Stimulated activated CD8-positive, alpha-beta memory T cell treated with anti-CD3 and anti-CD28 coated beads, Interleukin-4, amount 100 ng/mL, for 48 hours (primary cell): ENCODE measurements around the gene POM121L12.

Experiments
- DNase-seq: peaks from one replicate; pipeline ENCODE4 v3.0.0-alpha.2; 2020

The POM121L12 gene

DNA sequence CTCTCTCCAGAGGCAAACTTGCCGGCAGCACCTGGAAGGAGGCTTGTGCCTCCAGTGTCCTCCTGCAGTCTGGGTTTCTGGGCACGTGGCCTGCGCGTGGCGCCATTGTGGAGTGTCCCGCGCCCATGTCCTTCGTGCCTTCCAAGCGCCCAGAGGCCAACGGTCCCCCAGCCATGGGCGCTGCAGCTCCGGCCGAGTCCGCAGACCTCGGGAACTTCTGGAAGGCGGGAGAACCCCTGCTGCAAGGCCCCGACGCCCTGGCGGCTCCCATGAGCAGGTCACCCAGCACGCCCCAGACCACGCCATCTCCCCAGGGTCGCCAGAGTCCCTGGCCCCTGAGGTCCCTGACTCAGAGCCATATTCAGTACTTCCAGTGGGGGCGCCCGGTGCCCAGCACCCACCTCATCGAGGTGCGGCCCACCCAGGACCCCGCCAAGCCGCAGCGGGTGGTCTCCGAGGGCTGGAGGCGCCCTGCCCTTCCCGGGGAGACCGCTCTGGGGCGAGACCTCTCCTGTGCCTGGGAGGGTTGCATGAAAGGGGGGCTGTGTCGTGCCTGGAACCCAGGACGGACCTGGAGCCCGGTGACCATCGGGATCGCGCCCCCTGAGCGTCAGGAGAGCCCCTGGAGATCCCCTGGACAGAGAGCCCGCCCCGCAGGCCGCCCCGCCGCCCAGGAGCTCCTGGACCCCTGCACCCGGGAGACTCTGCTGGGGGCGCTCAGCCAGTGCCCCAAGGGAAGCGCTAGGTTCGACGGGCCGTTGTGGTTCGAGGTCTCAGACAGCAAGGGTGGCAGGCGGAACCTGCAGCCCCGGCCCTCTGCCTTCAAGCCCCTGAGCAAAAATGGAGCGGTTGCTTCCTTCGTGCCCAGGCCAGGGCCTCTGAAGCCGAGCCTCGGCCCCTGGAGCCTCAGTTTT, at the start of gene POM121L12:
Gene POM121L12, plus strand, starts transcription at position 135 of the 914 bp plus-strand sequence. Its CDS starts 39 bp downstream, at position 174.
- no peak for DNase-seq

DNA sequence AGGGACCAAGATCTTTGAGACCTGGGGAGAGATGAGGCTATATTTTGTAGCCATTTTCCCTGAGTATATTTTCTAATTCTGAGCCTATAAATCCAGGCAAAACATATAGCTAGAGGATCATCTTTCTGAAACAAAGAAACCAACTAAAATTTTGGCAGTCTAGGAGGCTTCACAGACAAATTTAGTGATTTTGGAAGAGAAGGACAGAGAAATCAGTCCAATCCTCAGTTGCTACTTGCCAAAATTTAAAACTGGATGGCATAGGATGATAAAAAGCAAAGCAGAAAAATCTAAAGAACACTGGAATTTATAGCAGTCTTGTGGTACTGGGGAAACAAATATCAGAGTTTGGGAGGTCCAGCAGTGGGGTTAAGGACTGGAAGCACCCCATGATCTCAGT, 43.4 kb upstream of the POM121L12 start:
- no peak for DNase-seq

DNA sequence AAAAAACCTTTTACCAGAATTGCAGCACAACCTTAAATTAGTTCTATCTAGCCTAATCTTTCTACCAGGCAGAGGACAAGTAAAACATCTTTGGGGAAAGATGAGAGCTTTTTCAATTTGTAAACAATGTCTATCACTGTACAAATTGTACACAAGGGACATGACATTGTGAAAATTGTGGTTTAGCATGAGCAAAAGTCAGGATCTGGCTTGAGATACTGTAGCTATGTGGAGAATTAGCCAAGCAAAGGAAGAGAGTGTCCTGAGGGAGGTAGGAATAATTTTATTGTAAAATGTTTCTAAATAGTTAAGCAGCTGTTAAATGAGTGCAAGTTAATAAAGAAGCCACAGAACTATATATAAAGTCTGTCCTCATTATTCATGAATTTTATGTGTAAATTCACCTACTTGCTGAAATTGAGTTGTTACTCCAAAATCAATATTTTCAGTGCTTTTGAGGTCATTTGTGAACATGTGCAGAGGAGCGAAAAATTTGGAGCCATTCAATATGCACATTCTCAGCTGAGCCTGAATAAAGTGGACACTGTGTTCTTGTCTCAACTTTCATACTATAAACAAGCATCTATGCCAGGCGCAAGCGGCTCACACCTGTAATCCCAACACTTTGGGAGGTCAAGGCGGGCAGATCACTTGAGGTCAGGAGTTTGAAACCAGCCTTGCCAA, 42.8 kb upstream of the POM121L12 start:
- no peak for DNase-seq

DNA sequence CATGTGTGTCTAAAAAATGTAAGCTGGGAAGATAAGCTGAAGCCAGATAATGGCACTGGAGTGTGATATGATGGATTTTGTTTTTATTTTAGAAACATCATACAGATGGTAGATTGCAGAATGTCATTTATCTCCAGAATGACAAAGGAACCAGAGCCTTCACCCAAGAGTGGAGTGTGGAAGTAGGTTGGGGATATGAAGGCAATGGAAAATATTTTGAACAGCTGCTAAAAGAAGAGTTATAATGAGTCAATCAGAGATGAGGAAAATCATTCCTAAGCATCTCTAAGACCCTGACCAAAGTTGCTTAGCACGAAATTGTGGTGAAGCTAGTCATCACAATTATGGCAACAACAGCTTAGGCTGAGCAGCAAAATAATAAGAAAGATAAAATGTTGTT, 39.8 kb upstream of the POM121L12 start:
- DNase-seq, result no peak

DNA sequence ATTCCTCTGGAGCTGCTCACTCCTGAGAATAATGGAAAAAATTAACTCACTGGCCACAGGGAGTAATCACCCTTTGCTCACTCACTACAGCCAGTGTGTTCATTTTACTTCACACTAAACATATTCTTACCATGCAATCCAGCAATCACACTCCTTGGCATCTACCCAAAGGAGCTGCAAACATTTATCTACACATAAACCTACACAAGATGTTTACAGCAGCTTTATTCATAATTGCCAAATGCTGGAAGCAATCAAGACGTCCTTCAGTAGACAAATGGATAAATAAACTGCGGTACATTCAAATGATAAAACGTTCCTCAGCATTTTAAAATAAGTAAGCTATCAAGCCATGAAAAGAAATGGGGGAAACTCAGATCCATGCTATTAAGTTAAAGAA, 34.2 kb upstream of the POM121L12 start:
- DNase-seq, result no peak

DNA sequence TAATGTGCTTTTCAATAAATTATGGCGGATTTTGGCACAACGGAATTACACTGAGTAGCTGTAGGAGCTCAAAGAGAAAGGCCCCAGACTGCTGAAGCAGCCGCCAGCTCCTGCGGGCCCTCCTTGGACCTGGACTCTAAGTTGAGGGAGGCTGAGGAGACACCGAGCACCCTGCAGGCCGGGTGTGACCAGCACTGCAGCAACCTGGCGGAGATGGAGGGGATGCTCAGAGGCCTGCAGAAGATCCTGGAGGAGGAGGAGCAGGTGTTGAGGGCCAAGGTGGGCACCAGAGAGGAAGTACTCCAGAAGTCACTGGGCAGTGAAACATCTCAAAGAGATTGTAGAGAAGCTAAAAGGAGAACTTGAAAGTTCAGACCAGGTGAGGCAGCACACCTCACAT, 33.0 kb upstream of the POM121L12 start:
- no peak for DNase-seq

DNA sequence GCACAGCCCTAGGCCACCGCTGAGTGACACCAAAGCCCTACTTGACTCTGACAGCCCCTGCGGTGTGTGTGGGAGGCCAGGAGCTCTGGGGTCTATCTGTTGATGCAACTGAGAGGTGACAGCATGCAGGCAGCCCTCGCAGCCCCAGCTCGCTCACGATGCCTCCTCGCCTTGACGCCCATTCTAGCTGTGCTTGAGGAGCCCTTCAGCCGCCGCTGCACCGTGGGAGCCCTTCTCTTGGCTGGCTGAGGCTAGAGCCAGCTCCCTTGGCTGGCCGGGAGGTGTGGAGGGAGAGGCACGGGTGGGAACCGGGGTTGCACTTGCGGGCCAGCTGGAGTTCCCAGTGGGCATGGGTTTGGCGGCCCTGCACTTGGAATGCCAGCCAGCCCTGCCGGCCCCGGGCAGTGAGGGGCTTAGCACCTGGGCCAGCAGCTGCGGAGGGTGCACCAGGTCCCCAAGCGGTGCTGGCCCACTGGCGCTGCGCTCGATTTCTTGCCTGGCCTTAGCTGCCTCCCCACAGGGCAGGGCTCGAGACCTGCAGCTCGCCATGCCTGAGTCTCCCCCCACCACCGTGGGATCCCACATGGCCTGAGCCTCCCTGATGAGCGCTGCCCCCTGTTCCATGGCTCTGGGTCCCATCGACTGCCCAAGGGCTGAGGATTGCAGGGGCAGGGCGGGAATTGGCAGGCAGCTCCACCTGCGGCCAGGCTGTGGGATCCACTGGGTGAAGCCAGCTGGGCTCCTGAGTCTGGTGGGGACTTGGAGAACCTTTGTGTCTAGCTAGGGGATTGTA, 31.6 kb upstream of the POM121L12 start:
- DNase-seq, result no peak

DNA sequence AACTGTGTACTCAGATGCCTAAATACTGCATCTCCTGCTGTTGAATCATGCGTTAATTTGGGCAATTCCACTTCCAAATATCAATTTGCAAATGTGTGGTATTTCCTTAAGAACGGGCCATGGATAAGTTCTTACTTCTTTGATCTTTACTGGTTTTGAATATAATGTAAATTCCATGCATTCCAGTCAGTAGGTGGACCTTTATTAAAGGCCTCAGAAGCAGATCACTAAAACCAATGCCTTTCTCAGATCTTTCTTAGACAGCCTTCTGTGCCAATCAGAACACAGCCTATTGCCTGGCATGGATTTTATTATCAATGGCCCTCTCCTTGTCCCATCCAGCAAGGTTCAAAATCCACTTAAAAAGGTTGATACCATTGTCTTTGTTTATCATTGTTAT, 21.5 kb upstream of the POM121L12 start:
- no peak for DNase-seq

DNA sequence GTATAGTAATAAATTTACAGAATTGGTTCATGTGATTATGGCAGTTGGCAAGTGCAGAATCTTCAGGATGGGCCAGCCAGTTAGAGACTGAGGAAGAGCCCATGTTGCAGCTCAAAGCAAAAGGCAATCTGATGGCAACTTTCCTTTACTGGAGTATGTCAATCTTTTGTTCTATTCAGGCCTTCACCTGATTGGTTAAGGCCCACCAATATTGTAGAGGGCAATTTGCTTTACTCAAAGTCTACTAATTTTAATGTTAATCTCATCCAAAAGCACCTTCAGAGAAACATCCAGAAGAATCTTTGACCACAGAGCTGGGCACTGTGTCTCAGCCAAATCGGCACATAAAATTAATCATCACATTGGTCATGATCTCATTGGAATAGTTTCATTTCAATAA, 20.0 kb upstream of the POM121L12 start:
- DNase-seq, result no peak

DNA sequence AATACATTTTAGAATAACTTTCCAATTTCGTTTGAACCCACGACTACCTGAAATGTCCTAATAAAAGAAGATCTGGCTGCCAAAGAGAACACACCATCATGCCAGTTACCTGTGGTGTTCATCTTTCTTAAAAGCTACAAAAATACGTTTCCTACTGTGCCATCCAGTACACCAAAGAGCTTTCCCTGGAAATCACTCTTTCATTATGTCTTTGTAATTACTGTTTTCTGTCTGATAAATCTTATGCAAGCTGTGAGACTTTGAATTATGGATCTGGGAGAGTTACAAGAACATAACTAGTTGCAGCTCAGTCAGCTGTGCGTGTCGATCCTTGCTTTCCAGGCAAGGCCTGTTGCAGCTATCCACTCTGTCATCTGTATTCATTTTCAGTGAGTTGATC, 12.5 kb upstream of the POM121L12 start:
- DNase-seq, result no peak

DNA sequence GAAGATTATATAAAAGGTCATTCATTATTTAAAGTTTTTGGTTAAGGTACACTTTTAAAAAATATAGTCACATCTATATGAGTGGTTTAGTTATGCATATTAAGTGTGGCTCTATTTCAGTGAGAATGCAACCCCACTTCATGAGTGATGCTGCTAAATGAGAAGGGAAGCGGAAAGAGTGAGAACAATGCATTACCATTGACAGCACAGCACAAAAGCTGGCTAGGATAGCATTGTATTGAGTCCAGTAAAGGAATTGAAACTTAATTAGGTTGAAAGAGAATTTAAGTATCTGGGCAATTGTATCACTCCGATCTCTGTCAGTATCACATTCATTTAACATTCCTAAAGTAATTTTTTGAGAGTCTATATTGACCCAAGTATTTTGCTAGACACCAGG, 13.2 kb downstream of the POM121L12 start:
- DNase-seq, result no peak

DNA sequence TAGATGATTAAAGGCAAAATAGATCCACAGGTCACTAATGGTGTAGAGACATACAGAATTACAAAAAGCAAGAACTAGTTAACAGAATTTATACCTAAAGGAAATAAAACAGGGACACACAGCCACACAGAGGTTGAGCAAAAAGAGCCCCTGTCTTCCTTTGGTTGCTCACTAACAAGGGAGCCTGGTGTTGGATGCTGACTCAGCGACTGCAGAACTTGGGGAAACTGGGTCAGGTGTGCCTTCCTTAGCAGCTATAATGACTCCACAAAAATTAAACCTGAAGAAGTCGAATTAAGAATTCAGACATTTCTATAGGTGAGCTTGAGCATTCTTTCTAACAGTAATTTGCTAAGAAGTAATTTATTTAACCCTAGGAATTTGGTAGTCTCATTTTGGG, 15.0 kb downstream of the POM121L12 start:
- no peak for DNase-seq

DNA sequence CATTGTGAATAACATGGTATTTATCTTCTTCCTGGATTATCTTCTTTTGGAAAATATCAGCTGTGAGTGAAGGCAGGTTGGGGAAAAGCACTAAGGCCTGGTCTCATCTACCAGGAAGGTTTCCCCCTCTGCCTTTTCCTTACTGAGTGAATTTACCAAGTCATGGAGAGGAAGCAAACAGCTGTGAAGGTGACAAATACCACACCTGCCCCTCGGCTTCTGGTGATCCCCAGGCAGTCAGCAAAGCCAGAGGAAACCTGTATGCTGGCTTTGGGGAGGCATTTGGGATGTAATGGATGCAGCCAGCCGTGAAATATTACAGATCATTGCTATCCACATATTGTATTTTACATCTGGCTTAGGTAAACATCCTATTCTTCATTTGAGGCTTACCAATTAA, 24.2 kb downstream of the POM121L12 start:
- no peak for DNase-seq

DNA sequence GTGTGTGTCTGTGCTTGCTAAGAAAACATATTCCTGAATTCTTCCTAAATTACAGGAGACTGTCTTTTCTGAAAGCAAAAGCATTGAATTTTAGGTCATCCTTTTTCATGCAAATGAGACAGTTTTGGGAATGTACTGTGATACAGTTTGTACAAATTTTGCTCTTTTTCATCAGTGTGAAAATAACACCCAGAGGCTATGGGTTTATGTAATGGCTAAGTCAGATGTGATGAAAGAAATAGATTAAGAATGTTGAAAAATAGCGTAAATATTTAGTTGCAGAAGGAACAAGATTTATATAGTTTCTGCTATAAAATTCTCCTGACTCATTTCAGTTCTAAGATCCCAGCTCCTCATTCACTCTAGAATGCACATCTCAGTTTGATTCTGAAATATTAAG, 24.6 kb downstream of the POM121L12 start:
- no peak for DNase-seq

DNA sequence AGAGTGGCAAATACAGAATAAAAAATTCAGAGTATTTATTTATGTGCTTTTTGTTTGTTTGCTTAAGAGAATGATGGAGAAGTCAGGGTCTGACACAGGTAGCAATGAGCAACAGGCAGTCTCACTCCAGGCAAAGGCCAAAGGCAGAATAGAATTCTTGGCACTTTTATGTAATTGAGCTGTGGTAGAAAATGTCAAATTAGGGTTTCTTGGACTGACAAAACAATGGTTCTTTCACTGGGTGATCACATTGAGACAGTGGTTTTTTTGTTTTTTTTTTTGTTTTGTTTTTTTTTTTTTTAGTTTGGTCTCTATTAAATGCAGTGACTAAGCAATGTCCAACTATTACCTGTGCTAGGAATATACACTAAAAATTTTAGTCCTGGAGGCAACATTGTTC, 27.4 kb downstream of the POM121L12 start:
- no peak for DNase-seq

DNA sequence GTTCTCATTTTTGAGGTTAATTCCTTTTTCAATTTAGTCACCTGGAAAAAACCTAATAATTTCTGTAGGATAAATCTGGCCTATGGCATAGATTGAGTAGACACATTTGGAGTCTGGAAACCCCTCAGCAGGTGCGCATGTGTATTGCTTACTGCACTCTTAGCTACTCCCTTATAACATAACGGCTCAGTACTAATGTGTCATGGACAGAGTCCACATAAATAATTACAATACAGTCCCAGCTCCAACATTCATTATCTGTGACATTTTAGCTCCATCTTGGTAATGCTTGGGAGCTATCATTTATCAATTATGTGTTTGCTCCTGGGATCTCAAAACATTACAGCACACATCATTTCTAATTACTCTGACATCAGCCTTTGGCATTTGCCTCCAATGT, 33.2 kb downstream of the POM121L12 start:
- no peak for DNase-seq

DNA sequence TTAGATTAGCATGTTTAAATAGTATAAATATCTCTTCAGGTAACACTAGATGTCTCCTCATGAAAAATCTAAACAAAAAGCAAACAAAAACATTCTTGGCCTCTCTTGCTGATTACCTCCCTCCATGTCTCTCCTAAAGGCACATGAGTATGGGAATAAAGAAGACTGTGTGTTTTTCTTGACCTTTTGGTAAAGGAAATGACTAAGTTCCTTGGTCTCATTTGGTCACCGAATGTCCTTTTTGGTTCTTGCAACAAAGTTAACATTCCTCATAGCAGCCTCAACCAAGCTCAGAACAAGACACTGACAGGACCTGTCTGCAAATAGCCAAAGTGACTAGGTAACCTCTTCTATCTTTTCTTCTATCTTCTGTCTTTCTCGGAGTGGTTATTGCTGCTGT, 35.5 kb downstream of the POM121L12 start:
- no peak for DNase-seq
